ENCODE results near the gene THAP7.
"Not testable (repeated sequence)": the region's sequence is repeated elsewhere in the genome, so short reads cannot be mapped to it uniquely, and the experiment has no call there.

The THAP7 gene

GRCh38 chr22:21001601-21002325 is at the start of gene THAP7:
TSS of gene THAP7 (minus strand) at chr22:21002118. CDS start at chr22:21001911, 207 bp downstream.
- DNase-seq, result peak; percentile 97 to 98

- DNase-seq, result no peak
Observed at GRCh38 chr22:21051145-21051830, 49.4 kb upstream of the THAP7 start.

- not testable (repeated sequence) for DNase-seq
Observed at GRCh38 chr22:21048965-21049364, 47.0 kb upstream of the THAP7 start.

GRCh38 chr22:21048448-21048847 is 46.5 kb upstream of the THAP7 start:
- DNase-seq, result not testable (repeated sequence)

GRCh38 chr22:21047730-21048129 is 45.8 kb upstream of the THAP7 start:
- DNase-seq, result no peak

- DNase-seq, result no peak
Observed at GRCh38 chr22:21047035-21047661, 45.2 kb upstream of the THAP7 start.

- peak; percentile 74 to 82 for DNase-seq
Observed at GRCh38 chr22:21045585-21046294, 43.8 kb upstream of the THAP7 start, which contains the start of gene LRRC74B. TSS of gene LRRC74B (plus strand) at chr22:21045946. CDS start at chr22:21045987, 41 bp downstream.

- DNase-seq, result no peak
Observed at GRCh38 chr22:21044931-21045584, 43.1 kb upstream of the THAP7 start.

- no peak for DNase-seq
Observed at GRCh38 chr22:21043860-21044535, 42.1 kb upstream of the THAP7 start.

GRCh38 chr22:21042978-21043859 is 41.3 kb upstream of the THAP7 start:
- no peak for DNase-seq

- DNase-seq, result no peak
Observed at GRCh38 chr22:21041937-21042336, 40.0 kb upstream of the THAP7 start.

GRCh38 chr22:21039158-21039557 is 37.2 kb upstream of the THAP7 start:
- DNase-seq, result not testable (repeated sequence)

- no peak for DNase-seq
Observed at GRCh38 chr22:21038405-21038804, 36.5 kb upstream of the THAP7 start.

GRCh38 chr22:21034989-21035388 is 33.1 kb upstream of the THAP7 start:
- DNase-seq, result no peak

- DNase-seq, result no peak
Observed at GRCh38 chr22:21033895-21034294, 32.0 kb upstream of the THAP7 start.

GRCh38 chr22:21032868-21033688 is 31.2 kb upstream of the THAP7 start:
- DNase-seq, result no peak

- DNase-seq, result no peak
Observed at GRCh38 chr22:21032037-21032867, 30.3 kb upstream of the THAP7 start, which contains the start of gene SLC7A4. TSS of gene SLC7A4 (minus strand) at chr22:21032561. CDS start at chr22:21031812, 749 bp downstream.

- no peak for DNase-seq
Observed at GRCh38 chr22:21031545-21032036, 29.7 kb upstream of the THAP7 start.
